BE2C (cell line): ENCODE results near the gene PRDX6.
"Not testable (repeated sequence)": the region's sequence is repeated elsewhere in the genome, so short reads cannot be mapped to it uniquely, and the experiment has no call there.

Experiments used
- DNase-seq: peaks from one replicate; pipeline ENCODE4 v3.0.0-alpha.2; 2020
- H3K27me3 ChIP-seq: fragments of 250-450 bp; sonication (Bioruptor Pico); 2 replicates; pipeline ENCODE4 v1.5.1; 2020; ENCODE audit warnings: mild to moderate bottlenecking
- H3K36me3 ChIP-seq: fragments of 250-450 bp; sonication (Bioruptor Pico); 2 replicates; pipeline ENCODE4 v1.5.1; 2020; ENCODE audit warnings: mild to moderate bottlenecking
- H3K4me1 ChIP-seq: fragments of 250-450 bp; sonication (Bioruptor Pico); 2 replicates; pipeline ENCODE4 v1.5.1; 2020
- H3K4me3 ChIP-seq: 2 replicates; pipeline ENCODE4 v1.5.1; 2011; ENCODE audit warnings: low read depth, low read length
- H3K9me3 ChIP-seq: fragments of 250-450 bp; sonication (Bioruptor Pico); 2 replicates; pipeline ENCODE4 v1.5.1; 2020
- CTCF ChIP-seq: IDR thresholded peaks from 2 replicates; pipeline ENCODE4 v1.5.1; 2012; ENCODE audit warnings: mild to moderate bottlenecking, low read depth, low read length

The PRDX6 gene

GRCh38 chr1:173459885-173460284, 17.2 kb upstream of the PRDX6 start:
- no peak overlapping the region for H3K4me3 ChIP-seq
- 0 out of 2 replicates have a peak, but pooled peaks cover 2% of the 10 kb centered on the region for H3K9me3 ChIP-seq
- no peaks in the 10 kb centered on the region for H3K27me3 ChIP-seq
- H3K4me1 ChIP-seq = no peaks in the 10 kb centered on the region
- H3K36me3 ChIP-seq = peaks cover 15% of the 10 kb centered on the region; the same call in 1 of the 2 replicates
- DNase-seq = no peak
- no peak for TF ChIP-seq CTCF

- not testable (repeated sequence) for H3K9me3 ChIP-seq, H3K27me3 ChIP-seq, H3K4me1 ChIP-seq, DNase-seq, H3K4me3 ChIP-seq
- H3K36me3 ChIP-seq = peaks cover 15% of the 10 kb centered on the region; the same call in 1 of the 2 replicates
Measured at GRCh38 chr1:173462666-173463065, 14.5 kb upstream of the PRDX6 start.

GRCh38 chr1:173464185-173464584, 12.9 kb upstream of the PRDX6 start:
- H3K4me1 ChIP-seq, H3K9me3 ChIP-seq, H3K4me3 ChIP-seq, DNase-seq, H3K27me3 ChIP-seq: not testable (repeated sequence)
- H3K36me3 ChIP-seq = peaks cover 15% of the 10 kb centered on the region; the same call in 1 of the 2 replicates

DNA sequence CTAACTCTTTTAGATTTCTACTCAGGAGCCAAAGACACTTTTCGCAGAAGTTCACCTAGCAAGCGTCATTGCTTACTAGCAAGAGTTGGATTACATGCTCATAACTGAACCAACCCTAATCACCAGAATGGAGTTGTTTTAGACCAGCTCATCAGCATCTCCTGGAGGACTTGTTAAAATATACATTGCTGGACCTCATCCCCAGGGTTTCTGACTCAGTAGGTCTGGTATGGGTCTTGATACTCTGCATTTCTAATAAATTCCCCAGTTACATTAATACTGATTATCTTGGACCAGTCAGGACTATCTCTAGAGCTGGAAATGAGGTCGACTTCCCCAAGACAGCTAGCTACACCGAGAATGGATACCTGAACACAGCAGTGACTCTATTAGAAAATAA, 9.7 kb upstream of the PRDX6 start:
- Histone ChIP-seq H3K27me3 (no peaks in the 10 kb centered on the region), H3K36me3 (no peaks in the 10 kb centered on the region), H3K4me3 (no peak overlapping the region), H3K9me3 (no peaks in the 10 kb centered on the region; the same call in 1 of the 2 replicates), H3K4me1 (no peaks in the 10 kb centered on the region)
- DNase-seq = no peak
- TF ChIP-seq CTCF = no peak

GRCh38 chr1:173469656-173470055, 7.5 kb upstream of the PRDX6 start:
- DNase-seq = no peak
- Histone ChIP-seq H3K4me3 (no peak overlapping the region), H3K27me3 (no peaks in the 10 kb centered on the region), H3K36me3 (no peaks in the 10 kb centered on the region), H3K4me1 (peaks cover 3% of the 10 kb centered on the region; the same call in 1 of the 2 replicates), H3K9me3 (no peaks in the 10 kb centered on the region; the same call in 1 of the 2 replicates)
- TF ChIP-seq CTCF = no peak

DNA sequence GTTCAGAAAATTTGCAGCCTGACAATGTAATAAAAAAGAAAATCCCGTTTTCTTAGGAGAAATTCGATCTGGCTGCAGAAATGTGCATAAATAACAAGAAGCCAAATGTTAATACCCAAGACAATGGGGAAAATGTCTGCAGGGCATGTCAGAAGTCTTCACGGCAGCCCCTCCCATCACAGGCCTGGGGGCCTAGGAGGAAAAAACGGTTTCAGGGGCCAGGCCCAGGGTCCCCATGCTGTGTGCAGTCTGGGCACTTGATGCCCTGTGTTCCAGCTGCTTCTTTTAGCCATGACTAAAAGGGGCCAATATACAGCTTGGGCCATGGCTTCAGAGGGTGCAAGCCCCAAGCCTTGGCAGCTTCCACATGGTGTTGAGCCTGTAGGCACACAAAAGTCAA, 6.5 kb upstream of the PRDX6 start:
- no peak for TF ChIP-seq CTCF
- Histone ChIP-seq H3K4me1 (peaks cover 3% of the 10 kb centered on the region; the same call in 1 of the 2 replicates), H3K36me3 (no peaks in the 10 kb centered on the region), H3K9me3 (no peaks in the 10 kb centered on the region; the same call in 1 of the 2 replicates), H3K27me3 (no peaks in the 10 kb centered on the region), H3K4me3 (no peak overlapping the region)
- DNase-seq = no peak

GRCh38 chr1:173473599-173474011, 3.5 kb upstream of the PRDX6 start:
- no peaks in the 10 kb centered on the region; the same call in 1 of the 2 replicates for H3K9me3 ChIP-seq
- no peaks in the 10 kb centered on the region for H3K36me3 ChIP-seq
- TF ChIP-seq CTCF = no peak
- H3K27me3 ChIP-seq = no peaks in the 10 kb centered on the region
- no peak for DNase-seq
- H3K4me3 ChIP-seq = no peak overlapping the region
- H3K4me1 ChIP-seq = peaks cover 3% of the 10 kb centered on the region; the same call in 1 of the 2 replicates
